CMK (cell line): ENCODE measurements around the gene CRADD.
"Not testable (repeated sequence)": the region's sequence is repeated elsewhere in the genome, so short reads cannot be mapped to it uniquely, and the experiment has no call there.

Source experiments
- DNase-seq: peaks from one replicate; pipeline ENCODE4 v3.0.0-alpha.2; 2010; ENCODE audit warnings: low read depth

CRADD gene

DNA sequence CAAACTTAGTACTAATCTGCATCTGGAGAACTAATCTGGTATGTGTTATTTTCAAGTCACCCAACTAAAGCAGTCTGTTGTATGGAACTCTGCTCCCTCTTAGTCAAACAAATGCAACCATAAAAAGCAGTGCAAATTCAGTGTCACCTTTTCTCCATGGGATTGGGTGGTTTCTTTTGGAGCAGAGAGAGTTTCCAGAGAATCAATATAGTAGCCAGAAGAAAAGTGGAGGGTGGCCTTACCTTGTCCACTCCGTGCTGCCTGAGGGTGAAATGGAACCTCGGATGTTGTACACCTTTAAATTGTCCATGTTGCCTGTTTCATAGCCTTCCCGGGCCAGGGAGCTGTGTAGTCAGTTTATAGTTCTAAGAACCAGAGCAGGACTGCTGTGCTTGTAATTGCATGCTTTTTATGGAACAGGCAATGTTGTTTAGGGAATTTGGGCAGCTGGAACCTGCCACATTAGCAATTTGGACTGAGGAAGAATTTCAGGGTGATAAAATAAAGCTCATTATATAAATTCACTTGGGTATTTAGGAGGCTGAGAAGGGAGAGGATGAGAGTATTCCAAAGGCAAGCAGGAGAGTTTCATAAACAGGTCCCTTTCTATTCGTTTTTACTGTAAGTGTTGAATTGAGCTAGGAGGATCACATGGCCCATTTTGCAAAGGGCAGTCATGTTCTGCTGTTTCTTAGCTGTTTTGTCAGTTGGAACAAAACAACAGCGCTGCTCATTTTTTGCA lies 60.5 kb downstream of the CRADD start:
- DNase-seq, result no peak

GRCh38 chr12:93738199-93739058 lies 61.3 kb downstream of the CRADD start:
- DNase-seq, result no peak

DNA sequence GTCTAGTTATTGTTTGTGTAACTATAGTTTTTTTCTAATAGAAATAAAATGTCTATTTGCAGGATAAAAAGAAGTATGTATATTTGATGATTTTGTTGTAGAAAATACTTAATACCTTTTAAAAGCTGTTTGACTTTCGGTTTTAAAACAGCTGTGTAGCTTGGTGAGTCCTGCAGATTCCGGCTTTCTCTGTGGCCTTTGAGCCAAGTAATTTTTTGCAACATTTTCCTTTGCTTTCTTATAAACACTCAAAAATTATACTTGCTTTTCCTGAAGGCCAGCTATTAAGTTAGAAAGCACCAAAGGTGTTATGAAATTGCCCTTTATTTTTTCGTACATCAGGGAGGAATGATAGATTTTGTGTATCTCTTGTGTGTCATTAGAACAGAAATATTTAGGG lies 63.6 kb downstream of the CRADD start:
- no peak for DNase-seq

GRCh38 chr12:93741659-93742109 lies 64.5 kb downstream of the CRADD start:
- no peak for DNase-seq

GRCh38 chr12:93742110-93742934 lies 65.1 kb downstream of the CRADD start:
- peak; percentile 54 for DNase-seq

GRCh38 chr12:93743229-93743998 lies 66.2 kb downstream of the CRADD start:
- no peak for DNase-seq

- DNase-seq, result no peak
Measured at GRCh38 chr12:93743999-93744689, 67.0 kb downstream of the CRADD start.

GRCh38 chr12:93745286-93745685 lies 68.1 kb downstream of the CRADD start:
- DNase-seq, result no peak

- no peak for DNase-seq
Measured at GRCh38 chr12:93746572-93747168, 69.5 kb downstream of the CRADD start.

DNA sequence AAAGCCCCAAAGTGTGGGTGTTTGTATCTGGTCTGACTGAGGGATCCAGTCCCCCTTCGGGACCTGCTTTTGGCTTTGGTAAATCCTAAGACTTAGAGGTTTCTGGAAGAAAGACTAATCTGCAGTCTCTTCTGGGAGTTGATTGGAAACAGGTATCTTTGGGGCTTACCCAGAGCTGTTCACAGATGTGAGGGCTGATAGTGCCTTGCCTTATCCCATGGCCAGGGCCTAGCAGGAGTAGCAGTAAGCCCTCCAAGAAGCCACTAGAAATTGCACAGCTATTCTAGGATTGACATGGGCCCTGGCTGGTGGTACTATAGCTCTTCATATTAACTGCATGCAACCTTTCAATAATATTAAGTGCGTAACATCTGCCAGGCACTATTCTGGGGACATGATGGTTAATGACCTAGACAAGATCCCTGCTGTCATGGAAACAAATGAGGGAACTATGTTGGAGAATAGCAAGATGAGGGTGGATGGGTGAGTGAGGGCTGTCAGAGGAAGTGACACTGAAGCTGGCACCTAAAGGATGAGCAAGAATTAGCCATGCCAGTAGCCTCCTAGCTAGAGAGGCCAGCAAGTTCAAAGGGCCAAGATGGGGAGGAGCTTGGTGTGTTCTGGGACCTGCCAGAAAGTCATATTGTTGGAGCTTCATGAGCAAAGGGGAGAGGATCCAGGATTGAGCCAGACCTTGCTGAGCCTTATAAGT lies 71.7 kb downstream of the CRADD start:
- no peak for DNase-seq

DNA sequence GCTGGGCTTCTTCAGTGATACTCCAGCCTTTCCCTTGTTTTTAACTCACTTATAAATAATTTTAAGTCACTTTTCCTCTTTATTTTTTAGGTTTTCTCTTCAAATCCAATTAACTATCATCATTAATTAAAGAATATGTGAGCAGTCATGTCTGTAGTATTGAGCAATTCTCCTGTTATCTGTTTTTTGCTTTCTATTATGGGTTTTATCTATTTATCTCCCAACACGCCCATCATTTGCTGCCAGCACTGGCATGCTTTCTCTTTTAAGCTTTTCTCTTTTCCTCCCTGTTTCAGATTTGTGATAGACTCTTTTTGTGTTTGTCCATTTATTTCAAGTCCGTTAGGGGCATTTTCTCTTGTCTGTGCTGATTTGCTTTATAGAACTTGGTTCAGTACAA lies 72.3 kb downstream of the CRADD start:
- DNase-seq, result no peak

GRCh38 chr12:93750056-93750455 lies 72.9 kb downstream of the CRADD start:
- no peak for DNase-seq

DNA sequence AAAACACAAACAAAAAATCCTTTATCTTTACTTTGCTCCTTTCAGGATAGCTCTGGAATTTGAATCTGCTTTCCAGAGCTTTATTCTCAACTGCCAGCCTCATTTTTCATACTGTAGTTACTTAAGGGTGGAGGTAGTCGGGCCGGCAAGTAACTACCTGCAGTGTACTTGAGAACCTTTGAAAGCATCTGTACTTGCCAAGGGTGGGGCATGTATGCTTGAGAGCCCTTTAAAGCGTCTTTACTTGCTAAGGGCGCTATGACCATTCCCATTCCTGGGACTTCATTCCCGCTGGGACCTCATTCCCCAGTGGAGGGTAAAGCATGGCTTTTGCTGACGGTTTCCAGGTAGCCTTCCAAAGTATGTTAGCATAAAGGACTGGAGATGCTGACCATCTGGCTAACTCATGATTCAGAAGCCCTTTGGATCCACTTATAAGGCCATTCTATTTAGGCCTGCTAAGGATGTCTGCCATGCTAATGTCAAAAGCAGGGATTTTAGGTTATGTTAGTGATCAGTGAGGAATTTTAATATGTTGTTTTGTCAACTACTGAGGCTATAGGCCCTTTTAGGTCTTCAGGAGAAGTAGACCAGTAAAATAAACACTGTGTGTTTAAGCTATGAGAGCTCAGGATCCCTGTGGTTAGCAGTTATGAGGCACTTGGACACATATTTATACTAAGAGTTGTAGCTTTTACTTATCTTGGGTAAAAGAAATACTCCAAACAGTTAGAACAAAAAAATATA lies 74.9 kb downstream of the CRADD start:
- DNase-seq, result no peak

- DNase-seq, result no peak
Measured at GRCh38 chr12:93753285-93753684, 76.1 kb downstream of the CRADD start.

DNA sequence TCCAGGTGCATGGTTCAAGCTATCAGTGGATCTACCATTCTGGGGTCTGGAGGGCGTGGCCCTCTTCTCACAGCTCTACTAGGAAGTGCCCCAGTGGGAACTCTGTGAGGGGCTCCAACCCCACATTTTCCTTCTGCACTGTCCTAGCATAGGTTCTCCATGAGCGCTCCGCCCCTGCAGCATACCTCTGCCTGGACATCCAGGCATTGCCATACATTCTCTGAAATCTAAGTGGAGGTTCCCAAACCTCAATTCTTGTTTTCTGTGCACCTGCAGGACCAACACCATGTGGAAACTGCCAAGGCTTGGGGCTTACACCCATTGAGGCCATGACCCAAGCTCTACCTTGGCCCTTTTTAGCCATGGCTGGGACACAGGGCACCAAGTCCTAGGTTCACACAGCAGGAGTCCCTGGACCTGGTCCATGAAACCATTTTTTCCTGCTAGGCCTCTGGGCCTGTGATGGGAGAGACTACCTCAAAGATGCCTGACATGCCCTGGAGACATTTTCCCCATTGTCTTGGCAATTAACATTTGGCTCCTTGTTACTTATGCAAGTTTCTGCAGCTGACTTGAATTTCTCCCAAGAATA lies 76.8 kb downstream of the CRADD start:
- no peak for DNase-seq

GRCh38 chr12:93754859-93755258 lies 77.7 kb downstream of the CRADD start:
- DNase-seq, result not testable (repeated sequence)

DNA sequence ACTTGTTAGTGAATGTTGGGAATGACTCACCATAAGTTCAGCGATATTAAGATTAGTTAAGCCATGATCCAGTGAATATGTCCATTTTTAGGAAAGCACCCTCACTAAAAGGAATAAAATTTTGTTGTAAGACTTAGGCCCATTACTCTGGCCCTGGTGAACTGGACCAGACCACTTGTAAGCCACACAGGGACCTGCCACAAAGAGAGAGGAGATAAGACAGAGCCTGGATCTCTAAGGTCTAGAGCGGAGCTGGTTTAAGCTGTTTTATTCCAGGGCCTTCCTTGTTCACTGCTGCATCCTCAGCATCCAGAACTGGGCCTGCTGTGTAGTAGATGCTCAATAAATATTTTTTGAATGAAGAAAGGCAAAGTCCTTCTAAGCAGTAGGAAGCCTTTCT lies 79.1 kb downstream of the CRADD start:
- DNase-seq, result no peak

DNA sequence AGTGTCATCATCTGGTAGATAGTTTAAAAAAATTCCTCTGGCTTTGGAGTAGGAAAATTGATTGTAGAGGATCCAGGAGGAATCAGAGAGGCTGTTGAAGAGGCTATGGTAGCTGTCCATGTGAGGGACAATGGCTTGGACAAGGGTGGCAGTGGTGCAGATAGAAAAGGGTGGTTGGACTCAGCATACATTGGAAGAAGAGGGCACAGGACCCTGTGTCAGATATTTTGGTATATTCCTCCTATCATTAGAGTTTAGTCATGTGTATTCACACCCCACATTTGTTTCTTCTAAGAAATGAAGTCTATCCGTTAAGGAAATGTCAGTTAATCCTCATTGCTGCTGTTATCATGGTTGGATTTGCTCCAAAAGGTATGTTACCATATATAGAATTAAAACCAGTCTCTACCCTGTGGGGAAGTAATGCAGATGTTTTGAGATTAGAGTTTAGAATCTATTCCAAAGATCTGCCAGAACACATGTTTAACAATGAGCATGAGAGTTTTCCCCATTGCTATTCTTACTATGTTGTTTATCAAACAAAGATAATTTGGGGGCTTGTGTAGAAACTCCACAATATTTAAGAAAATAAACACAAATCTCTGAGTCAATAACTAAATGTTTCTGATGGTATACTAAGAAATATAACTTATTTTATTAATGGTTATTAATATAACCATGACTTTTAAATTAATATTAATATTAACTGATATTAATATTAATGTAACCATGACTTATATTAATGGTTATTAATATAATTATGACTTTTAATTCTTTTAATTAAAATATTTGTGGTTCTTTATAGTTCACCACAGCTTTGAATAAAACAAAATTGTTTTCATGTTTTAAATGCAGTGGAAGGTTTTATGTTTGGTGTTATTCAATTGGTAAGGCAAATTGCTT lies 80.9 kb downstream of the CRADD start:
- DNase-seq, result no peak
